ENCODE measurements around the gene PRKCA. TPM values are rescaled to one million over a fixed set of nuclear protein-coding genes. Genes with fewer than 3 reads are reported as not detected.

PRKCA gene
- total RNA-seq, 1 donor from 2014 or later = 15.5 TPM

- no peak for TF ChIP-seq POLR2A (IDR thresholded peaks at IDR 0.05)
- no peak for TF ChIP-seq POLR2AphosphoS5 (IDR thresholded peaks at IDR 0.05; ENCODE audit: insufficient read depth in 1 of 2, low read depth in 1 of 2)
- TF ChIP-seq CTCF (IDR thresholded peaks at IDR 0.05) = no peak
- intact Hi-C loops (cut with DNase I) = no loop called here
- peaks cover 10% of the 10 kb centered on the region for H3K4me1 ChIP-seq
Measured at GRCh38 chr17:66547151-66547865, 244.9 kb downstream of the PRKCA start.

GRCh38 chr17:66548158-66548557, 245.7 kb downstream of the PRKCA start:
- no peaks in the 10 kb centered on the region for H3K9me3 ChIP-seq
- H3K4me1 ChIP-seq = peaks cover 8% of the 10 kb centered on the region
- H3K27ac ChIP-seq = no peak overlapping the region
- H3K27me3 ChIP-seq = no peaks in the 10 kb centered on the region
- intact Hi-C loops (cut with DNase I) = no loop called here
- DNase-seq (ENCODE audit: extremely low spot score in 2 of 2) = peak in 1 of 2 donors; percentile 42
- TF ChIP-seq POLR2A (IDR thresholded peaks at IDR 0.05) = no peak
- TF ChIP-seq POLR2AphosphoS5 (IDR thresholded peaks at IDR 0.05; ENCODE audit: insufficient read depth in 1 of 2, low read depth in 1 of 2) = no peak
- TF ChIP-seq CTCF (IDR thresholded peaks at IDR 0.05) = no peak
- no peaks in the 10 kb centered on the region for H3K36me3 ChIP-seq
- H3K4me3 ChIP-seq = no peak overlapping the region

More at GRCh38 chr17:66547151-66547865, 244.9 kb downstream of the PRKCA start:
- Histone ChIP-seq H3K27me3 (no peaks in the 10 kb centered on the region), H3K9me3 (no peaks in the 10 kb centered on the region), H3K4me3 (no peak overlapping the region), H3K36me3 (no peaks in the 10 kb centered on the region), H3K27ac (no peak overlapping the region)
- no peak for DNase-seq (ENCODE audit: extremely low spot score in 2 of 2)

GRCh38 chr17:66548659-66549310, 246.4 kb downstream of the PRKCA start:
- Histone ChIP-seq H3K4me1 (peaks cover 8% of the 10 kb centered on the region), H3K4me3 (no peak overlapping the region), H3K9me3 (no peaks in the 10 kb centered on the region), H3K36me3 (no peaks in the 10 kb centered on the region), H3K27me3 (no peaks in the 10 kb centered on the region), H3K27ac (no peak overlapping the region)
- DNase-seq (ENCODE audit: extremely low spot score in 2 of 2) = peak in 1 of 2 donors; percentile 56
- no peak for TF ChIP-seq CTCF (IDR thresholded peaks at IDR 0.05)
- no peak for TF ChIP-seq POLR2AphosphoS5 (IDR thresholded peaks at IDR 0.05; ENCODE audit: insufficient read depth in 1 of 2, low read depth in 1 of 2)
- no peak for TF ChIP-seq POLR2A (IDR thresholded peaks at IDR 0.05)
- intact Hi-C loops (cut with DNase I) = no loop called here

GRCh38 chr17:66549311-66549704, 246.9 kb downstream of the PRKCA start:
- H3K9me3 ChIP-seq = no peaks in the 10 kb centered on the region
- no peaks in the 10 kb centered on the region for H3K27me3 ChIP-seq
- H3K36me3 ChIP-seq = no peaks in the 10 kb centered on the region
- no peak overlapping the region for H3K4me3 ChIP-seq
- no peak for DNase-seq (ENCODE audit: extremely low spot score in 2 of 2)
- H3K27ac ChIP-seq = no peak overlapping the region
- TF ChIP-seq POLR2A (IDR thresholded peaks at IDR 0.05) (no peak), POLR2AphosphoS5 (IDR thresholded peaks at IDR 0.05; ENCODE audit: insufficient read depth in 1 of 2, low read depth in 1 of 2) (no peak), CTCF (IDR thresholded peaks at IDR 0.05) (no peak)
- H3K4me1 ChIP-seq = peaks cover 8% of the 10 kb centered on the region
- intact Hi-C loops (cut with DNase I) = no loop called here

- TF ChIP-seq CTCF (IDR thresholded peaks at IDR 0.05) (no peak), POLR2AphosphoS5 (IDR thresholded peaks at IDR 0.05; ENCODE audit: insufficient read depth in 1 of 2, low read depth in 1 of 2) (no peak), POLR2A (IDR thresholded peaks at IDR 0.05) (no peak)
Measured at GRCh38 chr17:66549731-66550207, 247.4 kb downstream of the PRKCA start.

More at GRCh38 chr17:66549731-66550207, 247.4 kb downstream of the PRKCA start:
- DNase-seq (ENCODE audit: extremely low spot score in 2 of 2) = no peak
- H3K4me1 ChIP-seq = peaks cover 8% of the 10 kb centered on the region
- intact Hi-C loops (cut with DNase I) = loop anchor here (10.0 kb wide), 1 partner anchor 55 kb away; no protein-coding TSS in a partner anchor
- no peak overlapping the region for H3K4me3 ChIP-seq
- H3K9me3 ChIP-seq = no peaks in the 10 kb centered on the region
- no peak overlapping the region for H3K27ac ChIP-seq
- H3K27me3 ChIP-seq = no peaks in the 10 kb centered on the region
- H3K36me3 ChIP-seq = no peaks in the 10 kb centered on the region

Data from vagina (tissue), 2 donors.